Activated CD4-positive, alpha-beta T cell treated with anti-CD3 and anti-CD28 coated beads, Interleukin-2, amount 10 ng/mL, durations not matched to agents 24 days and 14 days (primary cell): ENCODE results near the gene GFI1B. TPM values are rescaled to one million over a fixed set of nuclear protein-coding genes. Genes with fewer than 3 reads are reported as not detected.
A peak's percentile ranks its signal among the peaks of the same experiment; 100 is the strongest.

Experiments
- DNase-seq: peaks from one replicate; pipeline ENCODE4 v3.0.0; 2022
- H3K27ac Mint-ChIP-seq: one replicate; pipeline ENCODE4 v1.8.0; 2022; ENCODE audit warnings: mild to moderate bottlenecking, mixed read lengths
- H3K27me3 Mint-ChIP-seq: one replicate; pipeline ENCODE4 v1.8.0; 2022; ENCODE audit warnings: mixed read lengths
- H3K36me3 Mint-ChIP-seq: one replicate; pipeline ENCODE4 v1.8.0; 2022; ENCODE audit warnings: low read depth, mild to moderate bottlenecking, mixed read lengths
- H3K4me1 Mint-ChIP-seq: one replicate; pipeline ENCODE4 v1.8.0; 2021; ENCODE audit warnings: mixed read lengths
- H3K4me3 Mint-ChIP-seq: one replicate; pipeline ENCODE4 v1.8.0; 2022; ENCODE audit warnings: mild to moderate bottlenecking, moderate library complexity, mixed read lengths
- H3K9me3 Mint-ChIP-seq: one replicate; pipeline ENCODE4 v1.8.0; 2021; ENCODE audit warnings: mixed read lengths
- intact Hi-C: fragments of 100-400 bp; cut with micrococcal nuclease; formaldehyde crosslinking; loops from one replicate; pipeline ENCODE4 v1.15.1; 2023
- total RNA-seq: library from RNA; stranded (reverse); gene quantifications from 2 replicates; pipeline ENCODE4 v1.2.3, GENCODE V29; 2022

GFI1B gene
- not detected in 2 replicates for total RNA-seq

DNA sequence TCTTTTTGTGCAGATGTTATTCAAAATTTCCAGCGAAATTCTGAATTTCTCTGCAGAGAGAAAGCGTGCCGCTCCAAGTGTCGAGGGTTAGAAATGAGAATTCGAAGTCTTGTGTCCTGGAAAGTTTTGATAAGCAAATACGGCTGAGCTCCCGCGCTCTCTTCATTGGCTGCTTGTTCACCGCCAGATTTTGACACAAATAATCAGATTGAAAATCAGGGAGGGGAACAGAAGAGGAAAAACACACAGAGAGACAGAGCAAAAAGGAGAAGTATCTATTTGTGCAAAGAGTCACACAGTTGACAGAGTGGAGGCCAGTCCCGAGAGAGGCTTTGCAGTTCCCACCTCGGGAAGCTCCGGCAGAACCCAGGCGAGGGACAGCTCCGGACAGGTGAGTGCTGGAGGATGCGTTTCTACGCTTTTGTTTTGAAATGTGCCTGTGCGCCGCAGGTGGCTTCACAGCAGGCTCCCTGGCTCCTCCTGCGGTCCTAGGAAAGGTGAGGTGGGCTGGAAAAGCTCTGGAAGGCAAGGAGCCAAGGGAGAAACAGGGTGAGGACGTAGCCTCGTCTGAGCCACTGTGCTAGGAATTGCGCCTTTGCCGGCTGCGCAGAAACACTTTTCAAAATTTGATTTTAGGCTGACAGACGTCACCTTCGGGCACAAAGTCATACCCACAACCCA lies at the start of gene GFI1B:
Gene GFI1B (plus strand): TSS at position 244 of the 681 bp plus-strand sequence. CDS start 7,985 bp downstream, outside the sequence.
- no peak for DNase-seq
- Mint-ChIP-seq H3K27ac (no peak within 1 kb of the TSS), H3K36me3 (no peaks in the 10 kb centered on the region), H3K27me3 (peaks cover 53% of the 10 kb centered on the region), H3K4me3 (no peak within 1 kb of the TSS), H3K9me3 (no peaks in the 10 kb centered on the region), H3K4me1 (no peaks in the 10 kb centered on the region)
- intact Hi-C loops = loop anchor here (10.0 kb wide), 1 partner anchor 124 kb away; no protein-coding TSS in a partner anchor

DNA sequence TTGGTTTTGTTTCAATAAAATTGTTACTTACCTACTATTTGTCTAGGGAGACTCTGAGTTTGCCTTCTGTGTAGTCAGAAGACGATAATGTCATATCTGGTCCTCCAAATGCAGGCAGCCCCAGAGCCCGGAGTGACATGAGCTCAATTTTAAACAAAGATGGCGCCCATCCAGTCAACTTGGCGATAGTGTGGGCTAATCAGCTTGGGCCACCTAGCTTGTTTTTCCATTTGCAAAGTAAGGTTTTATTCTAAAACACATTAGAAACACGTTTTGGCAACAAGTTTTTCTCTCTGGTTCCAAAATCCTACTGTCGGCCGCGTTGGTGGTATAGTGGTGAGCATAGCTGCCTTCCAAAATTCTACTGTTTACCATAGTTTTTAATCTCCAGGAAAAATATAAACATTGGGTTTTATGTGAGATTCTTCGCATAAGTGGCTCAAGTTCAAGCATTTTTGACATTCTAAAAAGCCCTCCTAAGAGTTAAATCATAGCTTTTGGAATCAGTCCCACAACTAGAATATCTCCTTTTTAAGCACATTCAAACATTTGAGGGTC lies 47.2 kb upstream of the GFI1B start:
- Mint-ChIP-seq H3K4me3 (no peak overlapping the region), H3K9me3 (no peaks in the 10 kb centered on the region), H3K4me1 (no peaks in the 10 kb centered on the region), H3K36me3 (peaks cover 22% of the 10 kb centered on the region), H3K27me3 (no peaks in the 10 kb centered on the region), H3K27ac (no peak overlapping the region)
- DNase-seq = no peak
- intact Hi-C loops = no loop called here

DNA sequence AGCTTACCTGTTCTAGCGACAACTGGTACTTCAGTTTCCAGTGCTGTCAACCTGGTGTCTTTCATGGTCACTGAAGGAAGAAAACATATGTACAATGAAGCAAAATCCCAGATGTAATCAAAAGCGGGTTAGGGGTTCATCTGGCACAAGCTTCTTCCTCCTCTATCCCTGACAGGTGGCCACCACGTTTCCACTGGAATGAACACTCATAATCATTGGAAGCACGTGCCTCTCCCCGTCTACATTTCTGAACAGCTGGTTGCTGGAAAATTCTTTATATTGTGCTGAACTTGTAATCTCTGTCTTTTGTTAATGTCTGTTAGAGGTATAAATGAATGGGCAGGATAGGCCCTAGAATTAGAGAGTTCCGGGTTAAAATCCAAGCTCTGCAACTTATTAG lies 43.5 kb upstream of the GFI1B start:
- Mint-ChIP-seq H3K27ac (no peak overlapping the region), H3K27me3 (no peaks in the 10 kb centered on the region)

DNA sequence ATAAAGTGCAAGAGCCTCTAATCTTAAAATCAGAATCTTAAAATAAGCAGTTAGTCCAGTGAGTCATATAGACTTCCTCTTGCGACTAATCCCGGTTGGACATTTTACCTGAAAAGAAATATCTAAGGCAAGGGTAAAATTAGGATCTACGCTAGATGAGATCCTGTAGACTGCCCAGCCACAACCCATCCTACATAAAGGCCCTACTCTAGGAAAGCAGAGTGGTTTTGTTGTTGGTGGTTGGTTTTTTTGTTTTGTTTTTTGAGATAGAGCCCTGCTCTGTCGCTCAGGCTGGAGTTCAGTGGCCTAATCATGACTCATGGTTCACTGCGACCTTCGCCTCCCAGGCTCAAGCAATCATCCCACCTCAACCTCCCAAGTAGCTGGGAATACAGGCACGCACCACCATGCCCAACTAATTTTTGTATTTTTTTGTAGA lies 41.0 kb upstream of the GFI1B start:
- Mint-ChIP-seq H3K4me1 (peaks cover 1% of the 10 kb centered on the region), H3K4me3 (no peak overlapping the region), H3K36me3 (peaks cover 3% of the 10 kb centered on the region), H3K27ac (no peak overlapping the region), H3K27me3 (no peaks in the 10 kb centered on the region), H3K9me3 (no peaks in the 10 kb centered on the region)
- DNase-seq = no peak
- intact Hi-C loops = no loop called here

More for the DNA sequence above, 43.5 kb upstream of the GFI1B start:
- no peak for DNase-seq
- Mint-ChIP-seq H3K9me3 (no peaks in the 10 kb centered on the region), H3K4me3 (no peak overlapping the region), H3K36me3 (peaks cover 11% of the 10 kb centered on the region), H3K4me1 (no peaks in the 10 kb centered on the region)
- intact Hi-C loops = no loop called here

DNA sequence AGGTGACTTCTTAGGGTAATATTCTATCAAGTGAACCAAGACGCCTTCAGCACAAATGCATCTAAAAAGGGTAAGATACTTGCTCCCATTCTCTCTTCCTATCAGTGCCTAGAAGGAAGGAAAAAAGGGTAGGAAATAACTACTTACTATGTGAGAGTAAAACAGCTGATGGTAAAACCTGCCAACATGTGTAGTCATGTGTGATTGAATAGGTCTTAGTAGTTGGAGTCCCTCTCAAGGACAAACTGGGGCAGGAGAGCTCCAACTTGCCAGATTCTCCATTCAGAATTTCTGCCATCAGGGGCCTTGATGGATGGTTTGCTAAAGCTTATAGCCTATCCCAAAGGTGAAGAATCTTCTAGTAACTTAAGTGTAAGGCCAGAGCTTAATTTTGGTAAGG lies 39.3 kb upstream of the GFI1B start:
- Mint-ChIP-seq H3K4me3 (no peak overlapping the region), H3K36me3 (no peaks in the 10 kb centered on the region)

DNA sequence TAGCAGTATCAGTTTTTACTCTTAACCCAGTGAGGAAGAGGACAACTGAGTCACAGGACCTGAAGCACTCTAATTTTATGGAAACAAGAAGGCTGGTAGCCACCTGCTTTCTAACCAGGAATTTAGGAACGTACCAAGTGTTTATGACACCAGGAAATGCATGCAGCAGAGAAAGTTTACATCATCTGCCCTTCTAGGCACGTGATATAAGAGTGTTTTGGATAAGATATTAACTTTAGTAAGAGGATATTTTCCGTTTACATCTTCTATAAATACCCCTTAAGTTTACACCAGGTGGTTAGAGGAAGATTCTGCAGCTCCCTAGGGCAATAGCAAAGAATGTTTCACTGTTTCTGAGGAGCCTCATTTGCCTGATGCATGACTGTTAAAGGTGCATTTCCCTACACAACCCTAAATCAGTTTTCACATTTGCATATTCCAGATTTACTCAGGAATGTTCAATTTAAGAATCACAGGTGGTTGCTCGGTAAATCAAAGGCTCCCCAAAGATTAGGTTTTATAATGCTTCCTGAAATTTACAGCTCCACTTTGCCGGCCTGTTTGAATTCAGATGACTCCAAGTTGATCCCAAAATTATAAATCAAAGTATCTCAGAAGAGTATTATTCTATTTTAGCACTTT lies 35.8 kb upstream of the GFI1B start:
- intact Hi-C loops = no loop called here
- no peak for DNase-seq
- no peaks in the 10 kb centered on the region for H3K9me3 Mint-ChIP-seq
- peaks cover 2% of the 10 kb centered on the region for H3K27me3 Mint-ChIP-seq
- H3K4me1 Mint-ChIP-seq = peaks cover 16% of the 10 kb centered on the region
- peak overlapping the region; percentile 96 for H3K4me3 Mint-ChIP-seq
- H3K27ac Mint-ChIP-seq = no peak overlapping the region
- peaks cover 3% of the 10 kb centered on the region for H3K36me3 Mint-ChIP-seq

More for the DNA sequence above, 39.3 kb upstream of the GFI1B start:
- no peaks in the 10 kb centered on the region for H3K9me3 Mint-ChIP-seq
- peaks cover 10% of the 10 kb centered on the region for H3K4me1 Mint-ChIP-seq
- no peak overlapping the region for H3K27ac Mint-ChIP-seq
- intact Hi-C loops = no loop called here
- no peak for DNase-seq
- no peaks in the 10 kb centered on the region for H3K27me3 Mint-ChIP-seq

DNA sequence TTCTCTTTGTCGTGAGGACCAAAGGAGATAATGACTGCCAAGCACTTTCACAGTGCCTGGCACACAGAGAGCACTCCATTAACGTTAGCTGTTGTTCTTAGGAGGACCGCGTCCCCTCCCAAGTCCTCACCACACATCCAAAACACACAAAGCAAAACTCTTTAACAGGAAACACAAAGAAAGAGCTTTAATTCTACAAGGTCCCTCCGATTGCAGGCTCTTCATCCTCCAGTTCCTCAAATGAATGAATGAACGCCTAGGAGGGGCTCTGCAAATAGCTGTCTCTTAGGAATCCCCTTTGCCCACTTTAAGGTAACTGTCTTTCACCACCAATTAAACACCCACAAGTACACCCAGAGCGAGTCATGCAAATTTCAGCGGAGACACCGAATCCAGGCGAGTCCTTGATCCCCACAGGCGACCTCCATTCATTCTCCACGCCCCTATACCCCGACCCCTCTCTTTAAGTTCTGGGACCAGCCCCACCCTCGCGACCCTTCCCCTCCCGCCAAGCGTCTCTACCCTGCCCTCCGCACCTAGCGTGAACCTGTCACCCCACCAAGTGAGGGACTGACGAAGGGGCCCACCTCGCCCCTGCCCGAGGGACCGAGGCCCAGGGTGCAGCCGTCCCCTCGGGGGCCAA lies 34.7 kb upstream of the GFI1B start:
- Mint-ChIP-seq H3K27ac (peak overlapping the region; percentile 81), H3K36me3 (peaks cover 3% of the 10 kb centered on the region), H3K9me3 (no peaks in the 10 kb centered on the region), H3K4me1 (peaks cover 16% of the 10 kb centered on the region), H3K4me3 (peak overlapping the region; percentile 96), H3K27me3 (peaks cover 2% of the 10 kb centered on the region)
- no peak for DNase-seq
- intact Hi-C loops = loop anchor here (1.0 to 2.0 kb wide), 2 partner anchors 65 to 79 kb away; partner anchors contain the start of genes AK8 and SPACA9

DNA sequence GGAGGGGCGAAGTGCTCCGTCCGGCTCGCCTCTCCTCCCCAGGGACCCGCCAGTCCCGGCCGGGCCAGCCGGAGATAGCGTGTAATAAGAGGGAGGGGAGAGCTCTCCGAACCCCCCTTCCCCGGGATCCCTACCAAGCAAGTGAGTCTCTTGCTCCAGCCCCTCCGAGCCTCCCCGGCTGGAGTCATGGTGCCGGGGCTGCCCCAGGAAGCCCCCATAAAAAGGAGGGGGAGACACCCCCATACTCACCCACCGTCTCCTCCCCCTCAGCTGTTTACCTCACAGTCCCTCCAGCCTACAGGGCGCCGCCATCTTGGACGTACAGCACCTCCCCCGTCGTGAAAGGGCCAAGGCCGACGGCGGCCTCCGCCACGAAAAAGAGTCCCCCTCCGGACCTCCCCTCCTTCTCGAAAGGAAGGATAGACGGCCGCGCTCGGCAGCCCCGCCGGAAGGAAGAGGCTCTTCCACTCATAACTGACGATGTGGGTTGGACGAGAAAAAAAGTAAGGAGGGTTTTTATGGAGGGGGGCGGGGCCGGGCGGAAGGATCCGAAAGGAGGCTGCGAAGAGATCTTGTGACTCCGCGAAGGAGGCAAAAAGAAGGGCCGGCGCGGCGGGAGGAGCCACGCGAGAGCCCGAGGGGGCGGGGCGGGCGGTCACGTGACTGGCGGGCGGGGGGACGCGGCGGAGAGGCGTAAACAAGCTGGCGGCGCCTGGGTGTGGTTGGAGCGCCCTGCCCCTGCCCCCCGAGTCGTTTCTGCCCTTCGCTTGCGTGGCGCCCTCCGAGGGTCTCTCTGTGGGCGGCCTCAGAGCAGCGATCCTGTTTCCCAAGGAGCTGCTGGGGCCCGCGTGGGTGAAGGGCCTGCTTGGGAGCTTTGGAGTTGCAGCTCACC lies 34.0 kb upstream of the GFI1B start, which contains the start of gene TSC1:
Gene TSC1 (minus strand): TSS at position 323 of the 892 bp plus-strand sequence. CDS start 15,744 bp downstream, outside the sequence.
- intact Hi-C loops = loop anchor here (1.0 to 2.0 kb wide), 2 partner anchors 66 to 78 kb away; partner anchors contain the start of genes AK8 and SPACA9

DNA sequence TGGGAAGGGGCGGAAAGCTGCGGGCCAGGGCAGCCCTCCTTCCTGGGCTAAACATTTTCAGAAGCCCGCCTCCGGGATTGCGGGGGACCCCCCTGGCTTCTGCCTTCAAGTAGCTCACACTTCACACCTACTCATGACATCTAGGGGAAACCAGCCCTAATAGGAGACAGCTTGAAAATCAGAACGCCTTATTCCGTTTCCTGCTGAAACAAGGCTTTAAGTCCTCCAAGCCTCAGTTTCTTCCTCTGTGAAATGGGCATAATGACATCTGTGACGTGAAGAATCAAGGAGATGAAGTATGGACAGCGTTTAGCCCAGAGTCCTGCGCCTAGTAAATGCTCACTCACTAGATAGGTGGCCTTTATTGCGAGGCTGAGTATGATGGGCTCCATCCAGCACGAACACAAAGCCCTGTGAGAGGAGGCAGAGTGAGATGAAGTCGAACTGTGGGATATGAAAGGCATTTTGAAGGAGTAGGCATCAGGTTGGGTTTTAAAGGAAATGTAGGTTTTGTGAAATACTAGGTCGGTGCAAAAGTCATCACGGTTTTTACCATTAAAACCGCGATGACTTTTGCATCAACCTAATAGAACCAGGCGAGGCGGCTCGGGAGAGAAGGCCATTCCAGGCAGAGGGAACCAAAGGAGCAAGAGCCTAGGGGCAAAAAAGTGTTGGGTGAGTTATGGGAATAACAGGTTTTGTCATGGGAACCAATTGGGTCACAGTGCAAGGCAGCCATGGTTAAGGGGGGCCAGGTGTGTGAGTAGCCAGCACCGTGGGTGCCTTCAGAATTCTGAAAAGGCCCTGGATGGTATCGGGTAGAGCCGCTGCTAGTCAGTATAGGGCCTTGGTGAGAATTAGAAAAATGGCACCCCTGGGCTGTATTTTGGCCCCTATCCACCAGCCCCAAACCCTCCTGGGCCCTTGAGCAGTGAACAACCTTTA lies 33.0 kb upstream of the GFI1B start:
- Mint-ChIP-seq H3K27me3 (peaks cover 2% of the 10 kb centered on the region), H3K9me3 (no peaks in the 10 kb centered on the region), H3K36me3 (peaks cover 3% of the 10 kb centered on the region), H3K4me1 (peaks cover 16% of the 10 kb centered on the region), H3K4me3 (peak overlapping the region; percentile 96), H3K27ac (peak overlapping the region; percentile 100)
- intact Hi-C loops = loop anchor here (2.0 kb wide), 1 partner anchor 77 kb away; no protein-coding TSS in a partner anchor
- DNase-seq = no peak

More for the DNA sequence above, 34.0 kb upstream of the GFI1B start, which contains the start of gene TSC1:
- Mint-ChIP-seq H3K36me3 (peaks cover 3% of the 10 kb centered on the region), H3K9me3 (no peaks in the 10 kb centered on the region), H3K4me3 (peak within 1 kb of the TSS; percentile 96), H3K27me3 (peaks cover 2% of the 10 kb centered on the region), H3K27ac (peak within 1 kb of the TSS; percentile 100), H3K4me1 (peaks cover 16% of the 10 kb centered on the region)
- peak; percentile 98 for DNase-seq

DNA sequence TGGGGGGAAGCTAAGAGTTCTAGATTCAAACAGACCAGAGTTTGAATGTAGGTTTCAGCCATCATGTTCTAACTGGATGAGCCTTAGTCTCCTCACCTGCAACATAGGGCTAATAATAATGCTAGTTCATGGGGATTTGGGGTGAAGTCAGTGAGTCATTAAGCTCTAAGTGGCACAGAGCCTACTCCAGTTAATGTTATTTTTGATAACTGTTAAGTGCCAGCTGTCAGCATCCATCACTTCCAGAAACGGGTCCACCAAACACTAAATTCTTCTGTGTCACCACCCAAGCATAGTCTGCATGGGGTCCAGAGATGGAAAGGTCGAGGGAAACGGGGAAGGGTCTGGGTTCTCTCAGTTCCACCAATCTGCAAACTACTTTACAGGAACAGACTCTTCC lies 32.3 kb upstream of the GFI1B start:
- Mint-ChIP-seq H3K9me3 (no peaks in the 10 kb centered on the region), H3K4me1 (peaks cover 16% of the 10 kb centered on the region), H3K27me3 (peaks cover 2% of the 10 kb centered on the region), H3K27ac (no peak overlapping the region), H3K36me3 (peaks cover 3% of the 10 kb centered on the region), H3K4me3 (no peak overlapping the region)
- no peak for DNase-seq
- intact Hi-C loops = no loop called here

DNA sequence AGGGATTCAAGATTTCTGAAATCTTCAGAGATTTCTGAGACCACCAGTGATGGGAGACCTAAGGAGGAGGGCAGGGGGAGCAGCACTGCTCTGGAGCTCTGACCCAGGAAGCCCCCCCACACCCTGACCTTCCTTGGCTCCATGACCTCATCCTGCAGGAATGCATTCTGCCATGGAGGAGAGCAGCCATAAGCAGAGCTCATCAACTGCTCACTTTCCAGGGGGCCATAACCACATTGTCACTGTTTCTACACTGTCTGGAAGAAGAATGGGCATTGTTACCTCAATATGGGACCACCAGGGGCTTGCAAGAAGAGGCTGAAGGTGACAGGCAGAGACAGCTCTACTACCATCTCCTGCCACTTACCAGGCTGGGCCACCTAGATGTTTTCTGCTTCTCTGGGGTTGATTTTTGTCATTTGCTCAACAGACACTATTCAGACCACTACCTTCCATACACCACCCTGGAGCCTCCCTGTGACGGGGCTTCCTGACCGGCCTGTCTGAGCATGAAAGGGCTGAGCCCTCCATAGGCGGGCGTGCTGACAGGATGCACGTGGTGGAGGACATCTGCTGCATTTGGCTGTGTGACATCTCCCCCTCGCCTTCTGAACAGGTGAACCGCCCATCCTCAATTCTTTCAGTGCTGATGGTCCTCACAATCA lies 31.7 kb upstream of the GFI1B start:
- Mint-ChIP-seq H3K27ac (no peak overlapping the region), H3K4me1 (peaks cover 16% of the 10 kb centered on the region), H3K4me3 (no peak overlapping the region), H3K36me3 (peaks cover 3% of the 10 kb centered on the region), H3K27me3 (peaks cover 2% of the 10 kb centered on the region), H3K9me3 (no peaks in the 10 kb centered on the region)
- intact Hi-C loops = no loop called here
- no peak for DNase-seq

DNA sequence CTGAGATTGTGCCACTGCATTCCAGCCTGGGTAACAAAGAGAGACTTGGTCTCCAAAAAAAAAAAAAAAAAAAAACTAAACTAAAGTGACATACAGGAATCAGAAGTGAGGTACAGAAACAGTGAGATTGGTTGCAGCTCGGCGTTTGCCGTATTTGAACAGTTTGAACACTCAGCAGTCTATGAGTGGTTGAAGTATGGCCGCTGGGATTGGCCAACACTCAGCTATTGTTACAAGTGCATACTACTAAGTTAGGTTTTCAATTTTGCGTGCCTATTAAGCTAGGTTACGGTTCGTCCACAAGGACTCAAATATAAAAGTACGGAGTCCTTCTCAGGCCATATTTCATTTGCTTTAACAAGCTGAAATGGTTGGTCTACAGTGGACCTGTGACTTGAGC lies 30.7 kb upstream of the GFI1B start:
- Mint-ChIP-seq H3K9me3 (no peaks in the 10 kb centered on the region), H3K27me3 (peaks cover 2% of the 10 kb centered on the region), H3K36me3 (peaks cover 3% of the 10 kb centered on the region), H3K4me3 (no peak overlapping the region), H3K4me1 (peaks cover 14% of the 10 kb centered on the region), H3K27ac (no peak overlapping the region)
- intact Hi-C loops = no loop called here
- no peak for DNase-seq
